OCI-LY1 (cell line): ENCODE data around the gene SYNJ1.
A peak's percentile ranks its signal among the peaks of the same experiment; 100 is the strongest.

Experiments
- H2AFZ ChIP-seq: fragments of 200-600 bp; sonication (generic), shearing (Covaris generic); 2 replicates; pipeline ENCODE4 v1.6.0; 2014; ENCODE audit warnings: antibody characterized with exemption, mild to moderate bottlenecking, low read length
- H3F3A ChIP-seq: fragments of 200-600 bp; sonication (generic), shearing (Covaris generic); 2 replicates; pipeline ENCODE4 v1.6.0; 2014; ENCODE audit warnings: mild to moderate bottlenecking, antibody characterized with exemption, low read length, moderate library complexity; ENCODE audit not compliant: insufficient read depth
- H3K27ac ChIP-seq: fragments of 200-600 bp; sonication (generic); 2 replicates; pipeline ENCODE4 v1.5.1; 2014; ENCODE audit warnings: low read length, mixed run types, mild to moderate bottlenecking, low read depth; ENCODE audit not compliant: poor library complexity, severe bottlenecking
- H3K27me3 ChIP-seq: fragments of 200-600 bp; sonication (generic); 2 replicates; pipeline ENCODE4 v1.6.0; 2014; ENCODE audit warnings: antibody characterized with exemption, mild to moderate bottlenecking, low read length, moderate library complexity; ENCODE audit not compliant: insufficient read depth
- H3K36me3 ChIP-seq: fragments of 200-600 bp; sonication (generic); 2 replicates; pipeline ENCODE4 v1.6.1; 2014; ENCODE audit warnings: mild to moderate bottlenecking, antibody characterized with exemption, low read length, moderate library complexity, mixed read lengths; ENCODE audit not compliant: insufficient read depth
- H3K4me1 ChIP-seq: fragments of 200-600 bp; sonication (generic); 2 replicates; pipeline ENCODE4 v1.5.1; 2014; ENCODE audit warnings: mild to moderate bottlenecking, low read length, moderate library complexity; ENCODE audit not compliant: insufficient read depth, severe bottlenecking
- H3K4me2 ChIP-seq: fragments of 200-600 bp; sonication (generic), shearing (Covaris generic); 2 replicates; pipeline ENCODE4 v1.6.1; 2014; ENCODE audit warnings: low read length
- H3K4me3 ChIP-seq: fragments of 200-600 bp; sonication (generic); 2 replicates; pipeline ENCODE4 v1.5.1; 2014; ENCODE audit warnings: low read length, low read depth, mild to moderate bottlenecking, mixed read lengths; ENCODE audit not compliant: poor library complexity, severe bottlenecking
- H3K79me2 ChIP-seq: fragments of 200-600 bp; shearing (Covaris generic); 2 replicates; pipeline ENCODE4 v1.6.1; 2016; ENCODE audit warnings: mixed run types, low read length, mixed read lengths; ENCODE audit not compliant: insufficient read depth
- H3K9ac ChIP-seq: fragments of 200-600 bp; sonication (generic), shearing (Covaris generic); 2 replicates; pipeline ENCODE4 v1.6.1; 2014; ENCODE audit warnings: mild to moderate bottlenecking, low read length, mixed read lengths
- H3K9me2 ChIP-seq: fragments of 200-600 bp; sonication (generic), shearing (Covaris generic); 2 replicates; pipeline ENCODE4 v1.6.1; 2014; ENCODE audit warnings: low read depth, mild to moderate bottlenecking, low read length, mixed read lengths
- H3K9me3 ChIP-seq: fragments of 200-600 bp; shearing (Covaris generic); 2 replicates; pipeline ENCODE4 v1.6.1; 2014; ENCODE audit warnings: low read length, mixed read lengths
- H4K20me1 ChIP-seq: fragments of 200-600 bp; sonication (generic), shearing (Covaris generic); 2 replicates; pipeline ENCODE4 v1.6.0; 2016; ENCODE audit warnings: mild to moderate bottlenecking, low read length; ENCODE audit not compliant: insufficient read depth
- EZH2 ChIP-seq: fragments of 200-600 bp; sonication (generic), shearing (Covaris generic); IDR thresholded peaks from 2 replicates; pipeline ENCODE4 v1.8.0; 2017; ENCODE audit warnings: borderline replicate concordance, mixed run types, mild to moderate bottlenecking, antibody characterized with exemption, low read length, moderate library complexity, mixed read lengths
- TF ChIP-seq, protein P1 (sequence below): fragments of 200-600 bp; sonication (generic), shearing (Covaris generic); IDR thresholded peaks from 2 replicates; pipeline ENCODE4 v1.5.1; 2017; ENCODE audit warnings: mild to moderate bottlenecking, antibody characterized with exemption, low read length, moderate library complexity, mixed read lengths

SYNJ1 gene

DNA sequence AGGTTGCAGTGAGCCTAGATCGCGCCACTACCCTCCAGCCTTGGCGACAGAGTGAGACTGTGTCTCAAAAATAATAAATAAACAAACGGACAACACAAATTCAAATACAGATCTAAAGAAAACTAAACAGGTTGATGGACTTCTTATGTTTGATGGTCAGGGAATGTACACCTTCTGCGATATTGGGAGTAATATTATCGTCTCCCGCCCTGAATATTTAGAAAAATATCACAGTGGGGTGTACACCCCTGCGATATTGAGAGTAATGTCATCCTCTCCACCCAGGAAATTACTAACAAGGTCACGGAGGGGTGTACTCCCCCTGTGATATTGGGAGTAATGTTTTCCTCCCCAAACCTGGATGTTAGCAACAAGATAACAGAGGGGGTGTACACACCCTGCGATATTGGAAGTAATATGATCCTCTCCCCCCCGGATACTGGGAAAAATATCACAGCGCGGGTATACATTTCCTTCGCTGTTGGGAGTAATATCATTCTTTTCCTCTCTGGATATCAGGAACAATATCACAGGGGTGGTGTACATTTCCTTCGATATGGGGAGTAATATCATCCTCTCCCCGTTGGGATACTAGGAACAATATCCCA is 114.3 kb downstream of the SYNJ1 start:
- Histone ChIP-seq H3K4me1 (peaks cover 14% of the 10 kb centered on the region), H2AFZ (no peak overlapping the region), H3K9me3 (no peaks in the 10 kb centered on the region), H3K27ac (no peak overlapping the region), H4K20me1 (no peaks in the 10 kb centered on the region), H3K4me3 (peak overlapping the region; percentile 91), H3K79me2 (peaks cover 7% of the 10 kb centered on the region; the same call in 1 of the 2 replicates), H3K9ac (no peak overlapping the region), H3K36me3 (peaks cover 15% of the 10 kb centered on the region; the same call in 1 of the 2 replicates), H3K27me3 (no peaks in the 10 kb centered on the region), H3K9me2 (no peaks in the 10 kb centered on the region), H3F3A (no peaks in the 10 kb centered on the region), H3K4me2 (peak overlapping the region; percentile 79)
- TF ChIP-seq, protein P1, sequence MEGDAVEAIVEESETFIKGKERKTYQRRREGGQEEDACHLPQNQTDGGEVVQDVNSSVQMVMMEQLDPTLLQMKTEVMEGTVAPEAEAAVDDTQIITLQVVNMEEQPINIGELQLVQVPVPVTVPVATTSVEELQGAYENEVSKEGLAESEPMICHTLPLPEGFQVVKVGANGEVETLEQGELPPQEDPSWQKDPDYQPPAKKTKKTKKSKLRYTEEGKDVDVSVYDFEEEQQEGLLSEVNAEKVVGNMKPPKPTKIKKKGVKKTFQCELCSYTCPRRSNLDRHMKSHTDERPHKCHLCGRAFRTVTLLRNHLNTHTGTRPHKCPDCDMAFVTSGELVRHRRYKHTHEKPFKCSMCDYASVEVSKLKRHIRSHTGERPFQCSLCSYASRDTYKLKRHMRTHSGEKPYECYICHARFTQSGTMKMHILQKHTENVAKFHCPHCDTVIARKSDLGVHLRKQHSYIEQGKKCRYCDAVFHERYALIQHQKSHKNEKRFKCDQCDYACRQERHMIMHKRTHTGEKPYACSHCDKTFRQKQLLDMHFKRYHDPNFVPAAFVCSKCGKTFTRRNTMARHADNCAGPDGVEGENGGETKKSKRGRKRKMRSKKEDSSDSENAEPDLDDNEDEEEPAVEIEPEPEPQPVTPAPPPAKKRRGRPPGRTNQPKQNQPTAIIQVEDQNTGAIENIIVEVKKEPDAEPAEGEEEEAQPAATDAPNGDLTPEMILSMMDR = no peak

DNA sequence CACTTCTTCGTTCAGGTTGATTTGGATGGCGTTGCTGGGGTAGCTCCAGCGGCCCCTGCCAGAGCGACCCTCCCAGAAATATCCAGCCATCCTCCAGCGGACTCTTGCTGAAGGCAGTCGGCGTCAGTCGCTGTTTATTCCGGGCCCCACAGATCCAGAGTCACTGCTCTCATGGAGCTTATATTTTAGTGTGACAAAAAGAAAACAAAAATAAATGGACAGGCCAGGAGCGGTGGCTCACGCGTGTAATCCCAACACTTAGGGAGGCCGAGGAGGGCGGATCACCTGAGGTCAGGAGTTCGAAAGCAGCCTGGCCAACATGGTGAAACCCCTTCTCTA is 114.8 kb downstream of the SYNJ1 start:
- peaks cover 19% of the 10 kb centered on the region; the same call in 1 of the 2 replicates for H3K36me3 ChIP-seq
- H3K9ac ChIP-seq = peak overlapping the region; percentile 85
- TF ChIP-seq EZH2 = no peak
- TF ChIP-seq, protein P1 = no peak
- H3F3A ChIP-seq = no peaks in the 10 kb centered on the region
- H3K4me1 ChIP-seq = peaks cover 14% of the 10 kb centered on the region
- peaks cover 7% of the 10 kb centered on the region; the same call in 1 of the 2 replicates for H3K79me2 ChIP-seq
- H4K20me1 ChIP-seq = no peaks in the 10 kb centered on the region
- H3K4me3 ChIP-seq = peak overlapping the region; percentile 91
- no peak overlapping the region for H3K27ac ChIP-seq
- H3K9me2 ChIP-seq = no peaks in the 10 kb centered on the region
- peak overlapping the region; percentile 79 for H3K4me2 ChIP-seq
- H3K9me3 ChIP-seq = no peaks in the 10 kb centered on the region
- 0 out of 2 replicates have a peak overlapping the region, but pooled peaks have one; percentile 38 for H2AFZ ChIP-seq
- H3K27me3 ChIP-seq = no peaks in the 10 kb centered on the region

DNA sequence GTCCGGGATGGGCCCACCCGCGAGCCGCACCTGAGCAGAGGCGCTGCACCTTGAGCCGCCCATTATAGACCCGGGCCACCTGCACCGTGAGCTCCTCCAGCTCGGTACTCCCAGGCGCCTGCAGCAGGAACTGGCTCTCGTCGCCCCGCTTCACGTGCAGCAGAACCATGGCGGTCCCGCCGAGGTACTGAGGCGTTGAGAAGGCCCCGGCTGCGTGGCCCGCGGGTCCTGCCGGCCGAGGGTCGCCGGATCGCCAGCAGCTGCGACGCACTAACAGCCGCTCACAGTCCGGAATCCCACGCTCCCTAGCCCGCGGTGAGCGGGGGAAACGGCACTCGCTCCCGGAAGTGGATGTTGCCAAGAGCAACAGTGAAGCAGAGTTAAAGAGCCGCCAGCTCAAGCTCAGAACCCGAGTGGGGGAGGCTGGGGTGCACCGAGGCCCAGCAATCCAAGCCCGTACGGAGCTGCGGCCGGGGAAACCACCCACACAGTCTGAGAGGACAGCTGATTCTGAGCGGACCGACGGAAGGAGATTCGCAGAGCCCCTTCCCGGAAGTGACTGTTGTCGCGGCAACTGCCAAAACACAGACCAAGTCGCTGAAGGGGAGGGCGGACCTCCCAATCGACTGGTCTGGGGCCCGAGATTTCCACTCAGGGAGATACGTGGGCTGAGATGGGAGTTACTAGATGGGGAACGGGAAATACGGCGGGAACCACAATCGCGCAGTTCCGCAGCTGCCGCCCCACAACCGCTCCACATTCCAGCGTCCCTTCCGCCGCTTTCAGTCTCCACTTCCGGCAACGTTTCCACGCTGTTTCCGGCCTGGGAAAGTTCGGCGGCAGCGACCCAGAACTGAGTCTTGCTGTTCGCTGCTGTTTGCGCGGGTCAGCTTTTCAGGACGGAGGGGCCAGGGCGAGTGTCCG is 115.5 kb downstream of the SYNJ1 start, which contains the start of gene CFAP298:
Gene CFAP298 (minus strand): TSS at position 303 of the 924 bp plus-strand sequence. CDS start 134 bp downstream, at position 169.
- Histone ChIP-seq H3F3A (no peaks in the 10 kb centered on the region), H3K9ac (peak within 1 kb of the TSS; percentile 85), H3K36me3 (peaks cover 25% of the 10 kb centered on the region), H3K4me2 (peak within 1 kb of the TSS; percentile 79), H3K9me3 (no peaks in the 10 kb centered on the region), H3K27ac (peak within 1 kb of the TSS; percentile 68), H3K9me2 (no peaks in the 10 kb centered on the region), H3K27me3 (no peaks in the 10 kb centered on the region), H3K4me3 (peak within 1 kb of the TSS; percentile 91), H4K20me1 (no peaks in the 10 kb centered on the region), H3K79me2 (peaks cover 7% of the 10 kb centered on the region; the same call in 1 of the 2 replicates), H2AFZ (peak within 1 kb of the TSS; percentile 48; the same call in 1 of the 2 replicates), H3K4me1 (peaks cover 14% of the 10 kb centered on the region)
- no peak for TF ChIP-seq EZH2
- TF ChIP-seq, protein P1 = no peak
